ENCODE measurements around the gene SCTR. TPM values are rescaled to one million over a fixed set of nuclear protein-coding genes. Genes with fewer than 3 reads are reported as not detected.

Gene SCTR
- total and polyA plus RNA-seq, 2 of the 13 experiments (the other 11 are each of a cell fraction or from before 2014, with no cell fraction given): not detected

DNA sequence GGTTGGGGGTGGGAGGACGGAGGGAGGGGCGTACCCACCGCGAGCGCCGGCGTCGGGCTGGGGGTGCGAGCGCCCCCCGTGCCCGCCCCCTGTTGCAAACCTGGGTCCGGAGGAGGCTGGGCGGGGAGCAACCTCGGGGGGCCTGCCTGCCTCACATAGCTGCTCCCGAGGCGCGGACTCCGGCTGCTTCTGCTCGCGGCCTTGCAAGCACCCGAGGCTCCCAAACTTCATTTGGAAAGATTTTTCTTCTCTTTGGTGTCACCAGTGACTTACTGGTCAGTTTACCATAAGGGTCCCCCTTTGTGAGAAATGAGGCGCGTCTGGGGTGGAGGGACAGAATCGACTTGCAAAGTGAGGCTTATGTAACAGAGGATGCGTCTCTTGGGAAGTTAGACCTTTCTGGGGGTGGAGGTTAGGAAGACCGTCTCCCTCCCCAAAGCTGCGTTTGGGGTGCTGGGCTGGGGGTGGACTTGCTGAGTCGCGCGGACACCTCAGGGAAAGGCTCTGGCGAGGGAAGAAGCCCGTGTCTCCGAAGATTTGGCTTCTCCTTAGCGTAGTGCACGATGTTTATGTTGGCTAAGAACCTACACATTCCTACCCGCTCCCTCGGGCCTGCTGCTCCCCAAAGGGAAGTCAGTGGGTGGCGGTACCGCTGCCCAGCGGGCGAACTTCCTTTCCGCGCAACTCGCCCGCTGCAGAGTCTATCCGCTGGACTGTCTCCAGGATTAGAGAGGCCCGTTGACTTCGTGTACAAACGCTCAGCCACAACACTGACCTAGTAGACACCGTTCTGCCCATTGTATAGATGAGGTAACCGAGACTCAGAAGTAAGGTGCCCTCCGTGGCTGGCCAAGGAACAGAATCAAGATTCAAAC, 92.1 kb downstream of the SCTR start (continued):
- TF ChIP-seq, protein P1, sequence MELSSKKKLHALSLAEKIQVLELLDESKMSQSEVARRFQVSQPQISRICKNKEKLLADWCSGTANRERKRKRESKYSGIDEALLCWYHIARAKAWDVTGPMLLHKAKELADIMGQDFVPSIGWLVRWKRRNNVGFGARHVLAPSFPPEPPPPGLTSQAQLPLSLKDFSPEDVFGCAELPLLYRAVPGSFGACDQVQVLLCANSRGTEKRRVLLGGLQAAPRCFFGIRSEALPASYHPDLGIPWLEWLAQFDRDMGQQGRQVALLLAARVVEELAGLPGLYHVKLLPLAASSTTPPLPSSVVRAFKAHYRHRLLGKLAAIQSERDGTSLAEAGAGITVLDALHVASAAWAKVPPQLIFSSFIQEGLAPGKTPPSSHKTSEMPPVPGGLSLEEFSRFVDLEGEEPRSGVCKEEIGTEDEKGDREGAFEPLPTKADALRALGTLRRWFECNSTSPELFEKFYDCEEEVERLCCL (CRISPR knock-in tag; IDR thresholded peaks at IDR 0.05; ENCODE audit: borderline replicate concordance): no peak
- TF ChIP-seq PHF20 (CRISPR knock-in tag; IDR thresholded peaks at IDR 0.05) (no peak), NFE2L2 (IDR thresholded peaks at IDR 0.05; ENCODE audit: low read length) (no peak), ZNF430 (CRISPR knock-in tag; IDR thresholded peaks at IDR 0.05) (no peak), FOXK2 (IDR thresholded peaks at IDR 0.05) (no peak), ZNF230 (CRISPR knock-in tag; IDR thresholded peaks at IDR 0.05) (no peak), KDM5B (CRISPR knock-in tag; IDR thresholded peaks at IDR 0.05; ENCODE audit: borderline replicate concordance) (no peak)
- TF ChIP-seq, protein P2, sequence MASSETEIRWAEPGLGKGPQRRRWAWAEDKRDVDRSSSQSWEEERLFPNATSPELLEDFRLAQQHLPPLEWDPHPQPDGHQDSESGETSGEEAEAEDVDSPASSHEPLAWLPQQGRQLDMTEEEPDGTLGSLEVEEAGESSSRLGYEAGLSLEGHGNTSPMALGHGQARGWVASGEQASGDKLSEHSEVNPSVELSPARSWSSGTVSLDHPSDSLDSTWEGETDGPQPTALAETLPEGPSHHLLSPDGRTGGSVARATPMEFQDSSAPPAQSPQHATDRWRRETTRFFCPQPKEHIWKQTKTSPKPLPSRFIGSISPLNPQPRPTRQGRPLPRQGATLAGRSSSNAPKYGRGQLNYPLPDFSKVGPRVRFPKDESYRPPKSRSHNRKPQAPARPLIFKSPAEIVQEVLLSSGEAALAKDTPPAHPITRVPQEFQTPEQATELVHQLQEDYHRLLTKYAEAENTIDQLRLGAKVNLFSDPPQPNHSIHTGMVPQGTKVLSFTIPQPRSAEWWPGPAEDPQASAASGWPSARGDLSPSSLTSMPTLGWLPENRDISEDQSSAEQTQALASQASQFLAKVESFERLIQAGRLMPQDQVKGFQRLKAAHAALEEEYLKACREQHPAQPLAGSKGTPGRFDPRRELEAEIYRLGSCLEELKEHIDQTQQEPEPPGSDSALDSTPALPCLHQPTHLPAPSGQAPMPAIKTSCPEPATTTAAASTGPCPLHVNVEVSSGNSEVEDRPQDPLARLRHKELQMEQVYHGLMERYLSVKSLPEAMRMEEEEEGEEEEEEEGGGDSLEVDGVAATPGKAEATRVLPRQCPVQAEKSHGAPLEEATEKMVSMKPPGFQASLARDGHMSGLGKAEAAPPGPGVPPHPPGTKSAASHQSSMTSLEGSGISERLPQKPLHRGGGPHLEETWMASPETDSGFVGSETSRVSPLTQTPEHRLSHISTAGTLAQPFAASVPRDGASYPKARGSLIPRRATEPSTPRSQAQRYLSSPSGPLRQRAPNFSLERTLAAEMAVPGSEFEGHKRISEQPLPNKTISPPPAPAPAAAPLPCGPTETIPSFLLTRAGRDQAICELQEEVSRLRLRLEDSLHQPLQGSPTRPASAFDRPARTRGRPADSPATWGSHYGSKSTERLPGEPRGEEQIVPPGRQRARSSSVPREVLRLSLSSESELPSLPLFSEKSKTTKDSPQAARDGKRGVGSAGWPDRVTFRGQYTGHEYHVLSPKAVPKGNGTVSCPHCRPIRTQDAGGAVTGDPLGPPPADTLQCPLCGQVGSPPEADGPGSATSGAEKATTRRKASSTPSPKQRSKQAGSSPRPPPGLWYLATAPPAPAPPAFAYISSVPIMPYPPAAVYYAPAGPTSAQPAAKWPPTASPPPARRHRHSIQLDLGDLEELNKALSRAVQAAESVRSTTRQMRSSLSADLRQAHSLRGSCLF (CRISPR knock-in tag; IDR thresholded peaks at IDR 0.05; ENCODE audit: borderline replicate concordance): no peak
- TF ChIP-seq, protein P3, sequence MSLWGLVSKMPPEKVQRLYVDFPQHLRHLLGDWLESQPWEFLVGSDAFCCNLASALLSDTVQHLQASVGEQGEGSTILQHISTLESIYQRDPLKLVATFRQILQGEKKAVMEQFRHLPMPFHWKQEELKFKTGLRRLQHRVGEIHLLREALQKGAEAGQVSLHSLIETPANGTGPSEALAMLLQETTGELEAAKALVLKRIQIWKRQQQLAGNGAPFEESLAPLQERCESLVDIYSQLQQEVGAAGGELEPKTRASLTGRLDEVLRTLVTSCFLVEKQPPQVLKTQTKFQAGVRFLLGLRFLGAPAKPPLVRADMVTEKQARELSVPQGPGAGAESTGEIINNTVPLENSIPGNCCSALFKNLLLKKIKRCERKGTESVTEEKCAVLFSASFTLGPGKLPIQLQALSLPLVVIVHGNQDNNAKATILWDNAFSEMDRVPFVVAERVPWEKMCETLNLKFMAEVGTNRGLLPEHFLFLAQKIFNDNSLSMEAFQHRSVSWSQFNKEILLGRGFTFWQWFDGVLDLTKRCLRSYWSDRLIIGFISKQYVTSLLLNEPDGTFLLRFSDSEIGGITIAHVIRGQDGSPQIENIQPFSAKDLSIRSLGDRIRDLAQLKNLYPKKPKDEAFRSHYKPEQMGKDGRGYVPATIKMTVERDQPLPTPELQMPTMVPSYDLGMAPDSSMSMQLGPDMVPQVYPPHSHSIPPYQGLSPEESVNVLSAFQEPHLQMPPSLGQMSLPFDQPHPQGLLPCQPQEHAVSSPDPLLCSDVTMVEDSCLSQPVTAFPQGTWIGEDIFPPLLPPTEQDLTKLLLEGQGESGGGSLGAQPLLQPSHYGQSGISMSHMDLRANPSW (CRISPR knock-in tag; IDR thresholded peaks at IDR 0.05; ENCODE audit: borderline replicate concordance): no peak
- TF ChIP-seq, protein P4, sequence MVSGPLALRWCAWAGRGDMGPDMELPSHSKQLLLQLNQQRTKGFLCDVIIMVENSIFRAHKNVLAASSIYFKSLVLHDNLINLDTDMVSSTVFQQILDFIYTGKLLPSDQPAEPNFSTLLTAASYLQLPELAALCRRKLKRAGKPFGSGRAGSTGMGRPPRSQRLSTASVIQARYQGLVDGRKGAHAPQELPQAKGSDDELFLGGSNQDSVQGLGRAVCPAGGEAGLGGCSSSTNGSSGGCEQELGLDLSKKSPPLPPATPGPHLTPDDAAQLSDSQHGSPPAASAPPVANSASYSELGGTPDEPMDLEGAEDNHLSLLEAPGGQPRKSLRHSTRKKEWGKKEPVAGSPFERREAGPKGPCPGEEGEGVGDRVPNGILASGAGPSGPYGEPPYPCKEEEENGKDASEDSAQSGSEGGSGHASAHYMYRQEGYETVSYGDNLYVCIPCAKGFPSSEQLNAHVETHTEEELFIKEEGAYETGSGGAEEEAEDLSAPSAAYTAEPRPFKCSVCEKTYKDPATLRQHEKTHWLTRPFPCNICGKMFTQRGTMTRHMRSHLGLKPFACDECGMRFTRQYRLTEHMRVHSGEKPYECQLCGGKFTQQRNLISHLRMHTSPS (CRISPR knock-in tag; IDR thresholded peaks at IDR 0.05; ENCODE audit: low read depth): no peak
- TF ChIP-seq, protein P5, sequence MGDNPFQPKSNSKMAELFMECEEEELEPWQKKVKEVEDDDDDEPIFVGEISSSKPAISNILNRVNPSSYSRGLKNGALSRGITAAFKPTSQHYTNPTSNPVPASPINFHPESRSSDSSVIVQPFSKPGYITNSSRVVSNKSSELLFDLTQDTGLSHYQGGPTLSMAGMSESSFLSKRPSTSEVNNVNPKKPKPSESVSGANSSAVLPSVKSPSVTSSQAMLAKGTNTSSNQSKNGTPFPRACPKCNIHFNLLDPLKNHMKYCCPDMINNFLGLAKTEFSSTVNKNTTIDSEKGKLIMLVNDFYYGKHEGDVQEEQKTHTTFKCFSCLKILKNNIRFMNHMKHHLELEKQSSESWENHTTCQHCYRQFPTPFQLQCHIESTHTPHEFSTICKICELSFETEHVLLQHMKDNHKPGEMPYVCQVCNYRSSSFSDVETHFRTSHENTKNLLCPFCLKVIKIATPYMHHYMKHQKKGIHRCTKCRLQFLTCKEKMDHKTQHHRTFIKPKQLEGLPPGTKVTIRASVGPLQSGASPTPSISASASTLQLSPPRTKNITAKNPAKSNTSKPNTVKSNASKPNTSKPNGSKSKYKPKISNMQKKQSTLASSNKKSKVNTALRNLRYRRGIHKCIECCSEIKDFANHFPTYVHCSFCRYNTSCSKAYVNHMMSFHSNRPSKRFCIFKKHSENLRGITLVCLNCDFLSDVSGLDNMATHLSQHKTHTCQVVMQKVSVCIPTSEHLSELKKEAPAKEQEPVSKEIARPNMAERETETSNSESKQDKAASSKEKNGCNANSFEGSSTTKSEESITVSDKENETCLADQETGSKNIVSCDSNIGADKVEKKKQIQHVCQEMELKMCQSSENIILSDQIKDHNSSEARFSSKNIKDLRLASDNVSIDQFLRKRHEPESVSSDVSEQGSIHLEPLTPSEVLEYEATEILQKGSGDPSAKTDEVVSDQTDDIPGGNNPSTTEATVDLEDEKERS (CRISPR knock-in tag; IDR thresholded peaks at IDR 0.05): no peak
